Heart left ventricle (tissue), 16 donors: ENCODE data around the gene DHPS. TPM values are rescaled to one million over a fixed set of nuclear protein-coding genes. Genes with fewer than 3 reads are reported as not detected.
A peak's percentile ranks its signal among the peaks of the same experiment; 100 is the strongest.
"Not testable (repeated sequence)": the region's sequence is repeated elsewhere in the genome, so short reads cannot be mapped to it uniquely, and the experiment has no call there.

Source experiments
- ATAC-seq, 4 donors: fragments of 200-7000 bp; cut with Tn5 transposase; one replicate each; pipeline ENCODE4 v1.9.1; 2020 to 2022; ENCODE audit warnings: moderate library complexity in 4 of 4, mild to moderate bottlenecking in 3 of 4, moderate number of reproducible peaks in 1 of 4
- DNase-seq, 5 donors: peaks; one replicate each; pipeline ENCODE4 v3.0.0-alpha.2; 2020
- H3K27ac ChIP-seq, 12 donors: fragments of 200-600 bp; sonication (generic) in 4 of 12; one replicate each; pipeline versions ENCODE4 v1.5.0 to v1.8.0; 2016 to 2022; ENCODE audit warnings: mild to moderate bottlenecking in 2 of 12
- H3K27me3 ChIP-seq, 9 donors: fragments of 200-600 bp; sonication (generic) in 2 of 9; one replicate each; pipeline versions ENCODE4 v1.5.1 to v1.8.0; 2016 to 2022; ENCODE audit warnings: mild to moderate bottlenecking in 3 of 9
- H3K36me3 ChIP-seq, 9 donors: fragments of 200-600 bp; sonication (generic) in 2 of 9; one replicate each; pipeline versions ENCODE4 v1.5.0 to v1.8.0; 2018 to 2022; ENCODE audit warnings: mild to moderate bottlenecking in 2 of 9
- H3K4me1 ChIP-seq, 12 donors: fragments of 200-600 bp; sonication (generic) in 4 of 12; one replicate each; pipeline versions ENCODE4 v1.5.0 to v1.8.0; 2016 to 2022; ENCODE audit warnings: mild to moderate bottlenecking in 3 of 12
- H3K4me3 ChIP-seq, 12 donors: fragments of 200-600 bp; sonication (generic) in 4 of 12; one replicate each; pipeline versions ENCODE4 v1.5.0 to v1.8.0; 2017 to 2022; ENCODE audit warnings: mild to moderate bottlenecking in 9 of 12, moderate library complexity in 4 of 12
- H3K9me3 ChIP-seq, 12 donors: fragments of 200-600 bp; sonication (generic) in 4 of 12; one replicate each; pipeline versions ENCODE4 v1.5.0 to v1.8.0; 2016 to 2022; ENCODE audit warnings: mild to moderate bottlenecking in 1 of 12
- POLR2A ChIP-seq, 2 donors: fragments of 450-650 bp; IDR thresholded peaks; one replicate each; pipeline ENCODE4 v1.6.1; 2017; ENCODE audit warnings: antibody characterized with exemption in 2 of 2, mild to moderate bottlenecking in 2 of 2, moderate library complexity in 2 of 2
- WGBS, 4 donors: extraction: QIAGEN DNeasy Blood & Tissue Kit in 2 of 4; methylation state at CpG; one replicate each; pipeline versions ENCODE4 v1.1.5 to v1.1.7; 2013 to 2018; 5-methylcytosine and 5-hydroxymethylcytosine counted together
- intact Hi-C, 10 donors: fragments of 100-400 bp; cut with DNase I; formaldehyde crosslinking; loops; one replicate each; pipeline versions ENCODE4 v1.11.1 to v1.14.2; 2022
- polyA plus RNA-seq, 2 donors: library from polyadenylated mRNA; stranded (reverse); fragments of 200-250 nt; gene quantifications; one replicate each; pipeline ENCODE4 v1.2.3, GENCODE V29; 2013
- total RNA-seq, 9 donors: library from RNA; depleted of rRNA in 2 of 9; stranded (reverse); fragments of >200 nt in 2 of 9; fragmentation: NEBNext Ultra II Directional in 3 of 9; extraction: Animal tissue kit (Norgen Biotek cat#: 25700) in 3 of 9; gene quantifications; one replicate each; pipeline versions ENCODE4 v1.1.0 to v1.2.4, GENCODE V29; 2016 to 2023
- TF ChIP-seq, protein P1 (sequence below), 12 donors: fragments of 200-600 bp; sonication (generic) in 4 of 12; IDR thresholded peaks; one replicate each; pipeline versions ENCODE4 v1.5.0 to v1.8.0; 2018 to 2022; ENCODE audit warnings: antibody characterized with exemption in 12 of 12, mild to moderate bottlenecking in 5 of 12
- donor health status: ischemic (EF 13 %, LVEDD 7.1; RV severe dilation, severe dysfunction).
- donor health status: healthy with polysubstance abuse.
- donor health status: DM: no; HTN: yes; CAD: no.
- donor health status: DM: no; HTN: no; CAD: no.
- donor health status: ischemic (EF 25% LVEDD 6.9; RV normal size, moderate dysfunction).
- donor health status: ischemic (EF 25% LVEDD 5.7; RV mildly dilated, moderate dysfunction).
- donor health status: healthy.
- donor health status: DM: yes; HTN: yes; CAD: no.
- donor health status: ischemic (EF 35%, LVEDD 5.7; RV mildly dilated, moderate dysfunction).
- donor health status: nonischemic (EF 11% LVEDD 7.7; RV severe dilation, severe dysfunction).
- donor health status: DM: yes; HTN: yes; CAD: no.
- donor health status: PGD.
- donor health status: ischemic (EF 29% LVEDD 5.4; RV normal size, mild dysfunction).
- donor health status: nonischemic (EF 23%, LVEDD 6.1; RV moderate dilation, normal function).

The DHPS gene
- total and polyA plus RNA-seq, 11 donors = 47.6 to 121 (median 55.9) TPM

DNA sequence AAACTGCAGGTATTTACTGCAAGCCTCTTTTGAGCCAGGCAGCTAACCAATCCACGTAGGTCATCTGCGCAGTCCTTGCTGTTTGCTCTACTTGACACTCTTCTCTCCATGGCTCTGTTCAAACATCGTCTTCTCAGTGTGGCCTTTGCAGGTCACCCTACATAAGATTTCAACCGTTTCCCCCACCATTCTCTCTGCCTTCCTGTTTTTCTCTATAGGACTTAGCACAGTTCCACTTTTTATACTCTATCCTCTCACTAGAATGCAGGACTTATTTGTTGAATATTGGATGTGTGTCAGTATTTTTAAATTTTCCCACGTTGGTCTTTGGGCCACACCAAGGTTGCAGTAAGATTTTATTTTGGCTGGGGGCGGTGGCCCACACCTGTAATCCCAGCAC lies 16.5 kb upstream of the DHPS start:
- no peak for DNase-seq
- WGBS, 4 donors = 79 to 87% (median 86%) methylated on average over 6 of the region's 6 CpGs

DNA sequence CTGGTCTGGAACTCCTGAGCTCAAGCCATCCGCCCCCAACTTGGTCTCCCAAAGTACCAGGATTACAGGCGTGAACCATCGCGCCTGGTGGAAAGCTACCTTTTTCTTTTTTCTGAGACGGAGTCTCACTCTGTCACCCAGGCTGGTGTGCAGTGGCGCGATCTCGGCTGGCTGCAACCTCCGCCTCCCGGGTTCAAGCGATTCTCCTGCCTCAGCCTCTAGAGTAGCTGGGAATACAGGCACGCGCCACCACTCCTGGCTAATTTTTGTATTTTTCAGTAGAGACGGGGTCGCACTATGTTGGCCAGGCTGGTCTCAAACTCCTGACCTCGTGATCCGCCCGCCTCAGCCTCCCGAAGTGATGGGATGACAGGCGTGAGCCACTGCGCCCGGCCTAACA lies 15.7 kb upstream of the DHPS start:
- peaks cover 0 to 45% (median 35%) of the 10 kb centered on the region in 9 donors for H3K36me3 ChIP-seq
- H3K27me3 ChIP-seq, intact Hi-C loops, ATAC-seq, H3K9me3 ChIP-seq, DNase-seq: not testable (repeated sequence)
- peak overlapping the region in 1 of 12 donors; percentile 89 for H3K27ac ChIP-seq
- H3K4me3 ChIP-seq = peak overlapping the region in 1 of 12 donors; percentile 96
- peaks cover 0 to 22% (median 13%) of the 10 kb centered on the region in 12 donors for H3K4me1 ChIP-seq
- WGBS, 4 donors = 95 to 98% (median 97%) methylated on average over 16 to 22 of the region's 22 CpGs

More for the DNA sequence above, 16.5 kb upstream of the DHPS start:
- Histone ChIP-seq H3K27ac (no peak overlapping the region), H3K4me1 (peaks cover 0 to 22% (median 13%) of the 10 kb centered on the region in 12 donors), H3K9me3 (no peaks in the 10 kb centered on the region), H3K36me3 (peaks cover 0 to 52% (median 42%) of the 10 kb centered on the region in 9 donors), H3K27me3 (no peaks in the 10 kb centered on the region), H3K4me3 (no peak overlapping the region)
- intact Hi-C loops = no loop called here
- no peak for ATAC-seq
- no peak for TF ChIP-seq POLR2A (IDR thresholded peaks at IDR 0.05)
- TF ChIP-seq, protein P1, sequence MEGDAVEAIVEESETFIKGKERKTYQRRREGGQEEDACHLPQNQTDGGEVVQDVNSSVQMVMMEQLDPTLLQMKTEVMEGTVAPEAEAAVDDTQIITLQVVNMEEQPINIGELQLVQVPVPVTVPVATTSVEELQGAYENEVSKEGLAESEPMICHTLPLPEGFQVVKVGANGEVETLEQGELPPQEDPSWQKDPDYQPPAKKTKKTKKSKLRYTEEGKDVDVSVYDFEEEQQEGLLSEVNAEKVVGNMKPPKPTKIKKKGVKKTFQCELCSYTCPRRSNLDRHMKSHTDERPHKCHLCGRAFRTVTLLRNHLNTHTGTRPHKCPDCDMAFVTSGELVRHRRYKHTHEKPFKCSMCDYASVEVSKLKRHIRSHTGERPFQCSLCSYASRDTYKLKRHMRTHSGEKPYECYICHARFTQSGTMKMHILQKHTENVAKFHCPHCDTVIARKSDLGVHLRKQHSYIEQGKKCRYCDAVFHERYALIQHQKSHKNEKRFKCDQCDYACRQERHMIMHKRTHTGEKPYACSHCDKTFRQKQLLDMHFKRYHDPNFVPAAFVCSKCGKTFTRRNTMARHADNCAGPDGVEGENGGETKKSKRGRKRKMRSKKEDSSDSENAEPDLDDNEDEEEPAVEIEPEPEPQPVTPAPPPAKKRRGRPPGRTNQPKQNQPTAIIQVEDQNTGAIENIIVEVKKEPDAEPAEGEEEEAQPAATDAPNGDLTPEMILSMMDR (IDR thresholded peaks at IDR 0.05) = no peak

GRCh38 chr19:12696366-12697335 lies 15.0 kb upstream of the DHPS start, which contains the start of gene FBXW9:
Gene FBXW9, minus strand, starts transcription at chr19:12696631. Its CDS starts 50 bp downstream, at chr19:12696581.
- DNase-seq (peak; percentile 95 to 97 (median 96)), ATAC-seq (peak; percentile 91 to 95 (median 93))
- peak in 1 of 2 donors; percentile 66 for TF ChIP-seq POLR2A (IDR thresholded peaks at IDR 0.05)
- TF ChIP-seq, protein P1 (IDR thresholded peaks at IDR 0.05) = no peak
- Histone ChIP-seq H3K4me3 (peak within 1 kb of the TSS; percentile 57 to 98 (median 88)), H3K27me3 (no peaks in the 10 kb centered on the region), H3K4me1 (peaks cover 0 to 22% (median 13%) of the 10 kb centered on the region in 12 donors), H3K36me3 (peaks cover 0 to 37% (median 27%) of the 10 kb centered on the region in 9 donors), H3K27ac (peak within 1 kb of the TSS; percentile 41 to 91 (median 84)), H3K9me3 (no peaks in the 10 kb centered on the region)
- 7 to 12% (median 8%) methylated on average over 33 to 59 of the region's 59 CpGs for WGBS, 4 donors
- intact Hi-C loops = no loop called here

- intact Hi-C loops = no loop called here
- Histone ChIP-seq H3K27me3 (no peaks in the 10 kb centered on the region), H3K36me3 (peaks cover 0 to 31% (median 21%) of the 10 kb centered on the region in 9 donors), H3K27ac (peak overlapping the region in 7 of 12 donors; percentile 71 to 91 (median 87)), H3K4me3 (peak overlapping the region; percentile 57 to 98 (median 88)), H3K4me1 (peaks cover 0 to 22% (median 13%) of the 10 kb centered on the region in 12 donors), H3K9me3 (no peaks in the 10 kb centered on the region)
- whole genome bisulfite sequencing, 4 donors = 3 to 11% (median 3%) methylated on average over 10 to 36 of the region's 36 CpGs
- no peak for DNase-seq
- ATAC-seq = peak in 2 of 4 donors; percentile 7 to 30
- TF ChIP-seq POLR2A (IDR thresholded peaks at IDR 0.05) = no peak
- TF ChIP-seq, protein P1 (IDR thresholded peaks at IDR 0.05) = no peak
These were observed 14.3 kb upstream of the DHPS start for GRCh38 chr19:12695997-12696365.
